SK-N-MC (cell line): ENCODE results near the gene PODNL1.

Experiments used
- DNase-seq: peaks from one replicate; pipeline ENCODE4 v3.0.0-alpha.2; 2011; ENCODE audit warnings: low read depth, low spot score
- H3K27ac ChIP-seq: fragments of 200-600 bp; sonication (generic); 2 replicates; pipeline ENCODE4 v1.5.1; 2016; ENCODE audit warnings: mixed run types
- H3K36me3 ChIP-seq: fragments of 200-600 bp; sonication (generic); 2 replicates; pipeline ENCODE4 v1.6.1; 2017; ENCODE audit warnings: antibody characterized with exemption, low read length, mixed read lengths; ENCODE audit not compliant: insufficient read depth
- H3K4me3 ChIP-seq: fragments of 200-600 bp; sonication (generic); 2 replicates; pipeline ENCODE4 v1.5.1; 2016
- H3K9ac ChIP-seq: fragments of 200-600 bp; sonication (generic); 2 replicates; pipeline ENCODE4 v1.8.0; 2017; ENCODE audit warnings: mixed run types, mixed read lengths; ENCODE audit not compliant: insufficient read length
- H3K9me3 ChIP-seq: fragments of 200-600 bp; sonication (generic); 2 replicates; pipeline ENCODE4 v1.6.1; 2017; ENCODE audit warnings: low read depth, mild to moderate bottlenecking, antibody characterized with exemption, low read length, moderate library complexity, mixed read lengths
- EZH2 ChIP-seq: fragments of 200-600 bp; sonication (generic); IDR thresholded peaks from one replicate; pipeline ENCODE4 v1.6.1; 2017; ENCODE audit warnings: antibody characterized with exemption
- FOXP2 ChIP-seq: optimal IDR thresholded peaks from 2 replicates; pipeline ENCODE3; 2011; ENCODE audit warnings: mild to moderate bottlenecking, moderate library complexity; ENCODE audit not compliant: insufficient read depth; ENCODE audit errors: extremely low read length, control extremely low read depth
- POLR2AphosphoS5 ChIP-seq: IDR thresholded peaks from 2 replicates; pipeline ENCODE4 v1.6.1; 2012; ENCODE audit warnings: mild to moderate bottlenecking, low read depth, low read length, borderline replicate concordance

The PODNL1 gene

GRCh38 chr19:13983213-13983889 lies 45.1 kb upstream of the PODNL1 start:
- Histone ChIP-seq H3K9me3 (no peaks in the 10 kb centered on the region), H3K4me3 (no peak overlapping the region), H3K36me3 (no peaks in the 10 kb centered on the region), H3K27ac (no peak overlapping the region), H3K9ac (no peak overlapping the region)
- TF ChIP-seq POLR2AphosphoS5 = no peak
- TF ChIP-seq EZH2 = no peak
- no peak for TF ChIP-seq FOXP2
- no peak for DNase-seq

GRCh38 chr19:13982773-13983172 lies 44.6 kb upstream of the PODNL1 start:
- Histone ChIP-seq H3K4me3 (no peak overlapping the region), H3K36me3 (no peaks in the 10 kb centered on the region), H3K9me3 (no peaks in the 10 kb centered on the region), H3K27ac (no peak overlapping the region), H3K9ac (no peak overlapping the region)
- no peak for DNase-seq
- TF ChIP-seq EZH2 (no peak), POLR2AphosphoS5 (no peak), FOXP2 (no peak)

GRCh38 chr19:13981988-13982501 lies 43.8 kb upstream of the PODNL1 start:
- TF ChIP-seq EZH2 (no peak), FOXP2 (no peak)
- Histone ChIP-seq H3K27ac (no peak overlapping the region), H3K36me3 (no peaks in the 10 kb centered on the region), H3K4me3 (no peak overlapping the region), H3K9ac (no peak overlapping the region), H3K9me3 (no peaks in the 10 kb centered on the region)
- DNase-seq = no peak

- Histone ChIP-seq H3K4me3 (no peak overlapping the region), H3K9ac (no peak overlapping the region), H3K36me3 (no peaks in the 10 kb centered on the region), H3K9me3 (no peaks in the 10 kb centered on the region), H3K27ac (no peak overlapping the region)
- DNase-seq = no peak
- TF ChIP-seq EZH2 = no peak
- TF ChIP-seq POLR2AphosphoS5 = no peak
- no peak for TF ChIP-seq FOXP2
Observed at GRCh38 chr19:13981467-13981866, 43.2 kb upstream of the PODNL1 start.

- TF ChIP-seq POLR2AphosphoS5 (no peak), EZH2 (no peak), FOXP2 (no peak)
- no peak overlapping the region for H3K9ac ChIP-seq
- H3K9me3 ChIP-seq = no peaks in the 10 kb centered on the region
- no peak overlapping the region for H3K4me3 ChIP-seq
- DNase-seq = no peak
- no peak overlapping the region for H3K27ac ChIP-seq
- no peaks in the 10 kb centered on the region for H3K36me3 ChIP-seq
Observed at GRCh38 chr19:13981021-13981420, 42.8 kb upstream of the PODNL1 start.

- no peak for TF ChIP-seq EZH2
- TF ChIP-seq FOXP2 = no peak
- TF ChIP-seq POLR2AphosphoS5 = no peak
- H3K9me3 ChIP-seq = no peaks in the 10 kb centered on the region
- H3K36me3 ChIP-seq = no peaks in the 10 kb centered on the region
- H3K4me3 ChIP-seq = no peak overlapping the region
- H3K27ac ChIP-seq = no peak overlapping the region
- no peak overlapping the region for H3K9ac ChIP-seq
- DNase-seq = no peak
Observed at GRCh38 chr19:13980340-13980739, 42.1 kb upstream of the PODNL1 start.

- Histone ChIP-seq H3K27ac (no peak overlapping the region), H3K36me3 (no peaks in the 10 kb centered on the region), H3K9me3 (no peaks in the 10 kb centered on the region), H3K9ac (no peak overlapping the region), H3K4me3 (peak overlapping the region; percentile 69; the same call in 1 of the 2 replicates)
- no peak for TF ChIP-seq EZH2
- TF ChIP-seq FOXP2 = no peak
- TF ChIP-seq POLR2AphosphoS5 = no peak
- no peak for DNase-seq
Observed at GRCh38 chr19:13979686-13980085, 41.5 kb upstream of the PODNL1 start.

- peak overlapping the region; percentile 66 for H3K9ac ChIP-seq
Observed at GRCh38 chr19:13979244-13979615, 41.0 kb upstream of the PODNL1 start.

More at GRCh38 chr19:13979244-13979615, 41.0 kb upstream of the PODNL1 start:
- Histone ChIP-seq H3K36me3 (no peaks in the 10 kb centered on the region), H3K4me3 (peak overlapping the region; percentile 69), H3K9me3 (no peaks in the 10 kb centered on the region), H3K27ac (no peak overlapping the region; the same call in 1 of the 2 replicates)
- no peak for TF ChIP-seq EZH2
- no peak for TF ChIP-seq POLR2AphosphoS5
- TF ChIP-seq FOXP2 = no peak
- DNase-seq = no peak
